ENCODE results near the gene FGF9. TPM values are rescaled to one million over a fixed set of nuclear protein-coding genes. Genes with fewer than 3 reads are reported as not detected.

FGF9 gene
- total and polyA plus RNA-seq, 2 of the 8 experiments (the other 6 are each of a cell fraction or from before 2014, with no cell fraction given): 0.02 TPM; not detected in 1

DNA sequence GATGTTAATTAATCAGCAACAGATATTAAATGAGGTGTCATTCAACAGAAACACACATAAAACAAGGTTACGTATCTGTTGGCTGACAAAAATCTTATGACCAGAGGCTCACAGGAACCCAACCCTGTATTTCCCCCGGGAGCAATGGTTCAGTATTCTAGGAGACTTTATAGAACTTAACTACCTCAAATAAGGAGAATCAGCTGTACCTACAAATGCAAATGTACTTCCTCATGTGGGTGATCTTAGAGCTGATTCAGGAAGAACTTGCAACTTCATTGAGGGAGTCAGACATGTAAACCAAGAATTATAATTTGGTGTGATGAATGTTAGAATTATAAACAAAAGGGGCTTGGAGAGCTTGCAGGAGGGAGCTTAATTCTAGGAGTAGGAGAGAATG lies 20.1 kb downstream of the FGF9 start:
- H4K20me1 ChIP-seq (replicated peaks in 1 of 2; ENCODE audit: control insufficient read depth in 1 of 2, insufficient read depth in 2 of 2, low read length in 2 of 2): no peaks in the 10 kb centered on the region
- H2BK20ac ChIP-seq (ENCODE audit: low read length): no peak overlapping the region
- H3K23ac ChIP-seq (ENCODE audit: insufficient read length): no peak overlapping the region
- no peak overlapping the region for H3K14ac ChIP-seq (ENCODE audit: insufficient read length)
- H3K27ac ChIP-seq (ENCODE audit: low read depth, low read length): no peak overlapping the region
- no peak overlapping the region for H2BK5ac ChIP-seq (ENCODE audit: low read depth, low read length)
- no peak overlapping the region for H3K4ac ChIP-seq (replicated peaks; ENCODE audit: insufficient read length, low read depth, low read length)
- 97% methylated on average over 2 of the region's 2 CpGs; no CpG with 5 or more reads in 1 of the 2 experiments for WGBS, 2 experiments (ENCODE audit: extremely low coverage in 1 of 2, insufficient coverage in 1 of 2, insufficient read length in 1 of 2, insufficient replicate concordance in 2 of 2, low coverage in 1 of 2, low lambda C conversion rate in 2 of 2, missing lambda C conversion rate in 1 of 2)
- no peaks in the 10 kb centered on the region for H3K79me2 ChIP-seq (ENCODE audit: control insufficient read depth in 1 of 2, insufficient read depth in 2 of 2, low read length in 2 of 2)
- H2BK120ac ChIP-seq (replicated peaks; ENCODE audit: low read depth, low read length): no peak overlapping the region
- no peak for DNase-seq (ENCODE audit: low read depth in 1 of 2, low spot score in 2 of 2)
- H3K4me2 ChIP-seq (ENCODE audit: insufficient read depth in 1 of 2, low read depth in 2 of 2, low read length in 2 of 2): no peak overlapping the region
- peaks cover 3% of the 10 kb centered on the region for H3K23me2 ChIP-seq (ENCODE audit: low read depth, low read length)
- no peaks in the 10 kb centered on the region for H3K79me1 ChIP-seq (ENCODE audit: low read depth, low read length)
- H3K4me3 ChIP-seq (ENCODE audit: extremely low read depth in 1 of 4, insufficient read depth in 2 of 4, low read depth in 3 of 4, low read length in 4 of 4): no peak overlapping the region
- no peaks in the 10 kb centered on the region for H3K4me1 ChIP-seq (replicated peaks in 1 of 4; ENCODE audit: control insufficient read depth in 3 of 4, insufficient read depth in 4 of 4, low read length in 3 of 4)
- H3K27me3 ChIP-seq (replicated peaks in 1 of 4; ENCODE audit: control insufficient read depth in 3 of 4, extremely low read depth in 1 of 4, insufficient read depth in 3 of 4, low read length in 3 of 4): no peaks in the 10 kb centered on the region
- no peak overlapping the region for H2AFZ ChIP-seq (ENCODE audit: low read length)
- no peak overlapping the region for H4K91ac ChIP-seq (replicated peaks; ENCODE audit: insufficient read length, low read length)
- no peak overlapping the region for H4K5ac ChIP-seq (ENCODE audit: insufficient read length, low read depth, low read length)
- no peak overlapping the region for H2BK15ac ChIP-seq (ENCODE audit: low read length)
- FAIRE-seq: no peak
- H4K8ac ChIP-seq (ENCODE audit: extremely low read depth, insufficient read depth, low read length): no peak overlapping the region
- POLR2A ChIA-PET (ENCODE audit: partially characterized antibody): no interaction called here
- TF ChIP-seq, protein P1, sequence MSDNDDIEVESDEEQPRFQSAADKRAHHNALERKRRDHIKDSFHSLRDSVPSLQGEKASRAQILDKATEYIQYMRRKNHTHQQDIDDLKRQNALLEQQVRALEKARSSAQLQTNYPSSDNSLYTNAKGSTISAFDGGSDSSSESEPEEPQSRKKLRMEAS (IDR thresholded peaks at IDR 0.05): no peak
- no peak for TF ChIP-seq NRF1 (IDR thresholded peaks at IDR 0.05; ENCODE audit: low read depth, low read length)
- TF ChIP-seq SP1 (IDR thresholded peaks at IDR 0.05; ENCODE audit: low read depth, low read length): no peak
- TF ChIP-seq CBX5 (IDR thresholded peaks at IDR 0.05; ENCODE audit: low read depth, low read length): no peak
- no peak for TF ChIP-seq PHF8 (conservative IDR thresholded peaks at IDR 0.05; ENCODE audit: low read depth, low read length)
- CTCF ChIA-PET (ENCODE audit: partially characterized antibody): interaction anchor here (1.3 kb wide), 1 partner anchor 13 kb away, joined by 4 read pairs; no protein-coding TSS in a partner anchor
- no peak overlapping the region for H3K9ac ChIP-seq (replicated peaks in 1 of 4; ENCODE audit: extremely low read depth in 1 of 4, low read depth in 3 of 4, low read length in 3 of 4)
- H3K18ac ChIP-seq (ENCODE audit: extremely low read depth, low read length): no peak overlapping the region
- no peak overlapping the region for H2BK12ac ChIP-seq (ENCODE audit: low read depth, low read length)
- H3K36me3 ChIP-seq (ENCODE audit: control insufficient read depth in 2 of 4, insufficient read depth in 4 of 4, low read length in 3 of 4): no peaks in the 10 kb centered on the region
- H2AK5ac ChIP-seq (ENCODE audit: low read depth, low read length): no peak overlapping the region
- H3K56ac ChIP-seq (replicated peaks; ENCODE audit: insufficient read length, low read depth, low read length): no peak overlapping the region
- H3K9me3 ChIP-seq (ENCODE audit: insufficient read depth in 2 of 2, low read depth in 1 of 2, low read length in 1 of 2): no peaks in the 10 kb centered on the region

Data from H1 (cell line).